Activated B cell treated with CpG ODN at 0.5 μM for 24 hours (primary cell): ENCODE data around the gene ITM2C. TPM values are rescaled to one million over a fixed set of nuclear protein-coding genes. Genes with fewer than 3 reads are reported as not detected.

Experiments
- ATAC-seq: fragments of 200-7000 bp; cut with Tn5 transposase; one replicate; pipeline ENCODE4 v1.10.0; 2021; ENCODE audit warnings: low read depth, mild to moderate bottlenecking, moderate library complexity
- CTCF ChIA-PET: fragments of 350-600 bp; sonication (Branson Sonifier 250); formaldehyde crosslinking; loops from one replicate; lab custom pipeline; 2021; ENCODE audit warnings: antibody characterized with exemption; lab: Charles Lee
- POLR2A ChIA-PET: fragments of 350-600 bp; sonication (Branson Sonifier 250); formaldehyde crosslinking; loops from one replicate; lab custom pipeline; 2021; ENCODE audit warnings: antibody characterized with exemption; lab: Charles Lee
- DNase-seq: peaks from one replicate; pipeline ENCODE4 v3.0.0; 2022
- H3K27ac Mint-ChIP-seq: one replicate; pipeline ENCODE4 v1.8.0; 2020; ENCODE audit warnings: mixed read lengths
- H3K27me3 Mint-ChIP-seq: one replicate; pipeline ENCODE4 v1.8.0; 2021; ENCODE audit warnings: mixed read lengths
- H3K36me3 Mint-ChIP-seq: one replicate; pipeline ENCODE4 v1.8.0; 2021; ENCODE audit warnings: low read depth, mixed read lengths
- H3K4me1 Mint-ChIP-seq: one replicate; pipeline ENCODE4 v1.8.0; 2021; ENCODE audit warnings: mixed read lengths
- H3K4me3 Mint-ChIP-seq: one replicate; pipeline ENCODE4 v1.8.0; 2020; ENCODE audit warnings: mild to moderate bottlenecking, mixed read lengths
- H3K9me3 Mint-ChIP-seq: one replicate; pipeline ENCODE4 v1.8.0; 2020; ENCODE audit warnings: mixed read lengths
- intact Hi-C: fragments of 100-400 bp; cut with micrococcal nuclease; formaldehyde crosslinking; loops from one replicate; pipeline ENCODE4 v1.15.1; 2024
- total RNA-seq: library from RNA; stranded (reverse); gene quantifications from 2 replicates; pipeline ENCODE4 v1.2.3, GENCODE V29; 2022
- TF ChIP-seq, protein P1 (sequence below): fragments of 200-600 bp; IDR thresholded peaks from one replicate; pipeline ENCODE4 v1.8.0; 2022; ENCODE audit warnings: antibody characterized with exemption, mild to moderate bottlenecking

ITM2C gene
- total RNA-seq, 1 donor from 2014 or later = 102 TPM

DNA sequence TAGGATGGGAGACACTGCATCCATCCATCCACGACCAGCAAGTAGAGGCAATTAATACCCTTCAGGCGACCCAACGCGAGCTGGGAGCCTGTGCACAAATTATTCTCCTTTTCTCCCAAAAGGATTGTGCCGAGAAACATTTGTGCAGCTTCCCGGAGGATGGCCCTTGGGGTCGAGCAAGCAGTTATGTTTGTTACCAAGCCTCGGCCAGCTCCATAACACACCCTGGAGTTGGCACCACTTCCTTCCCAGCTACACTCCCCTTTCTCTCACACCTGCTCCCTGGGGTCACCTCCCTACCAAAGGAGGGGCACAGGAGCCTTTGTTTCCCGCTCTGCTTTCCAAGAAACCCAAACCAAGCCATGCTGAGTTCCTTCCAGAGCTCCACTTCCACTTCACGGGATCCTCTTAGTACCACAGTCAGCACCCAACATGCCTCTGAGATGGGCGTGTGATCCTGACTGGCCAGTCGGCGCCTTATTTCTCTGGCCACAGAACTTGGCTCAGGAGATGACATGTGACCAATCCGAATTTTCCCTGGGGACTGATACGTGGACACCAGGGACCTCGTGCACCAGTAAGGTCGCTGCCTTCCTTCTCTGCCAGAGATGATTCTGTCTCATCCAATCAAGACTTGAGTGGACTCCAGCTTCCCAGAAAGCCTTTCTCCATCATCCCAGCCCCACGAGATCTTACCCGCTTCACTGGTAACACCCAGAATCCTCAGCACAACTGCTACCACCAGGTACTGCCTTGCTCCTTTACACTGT lies 31.8 kb downstream of the ITM2C start:
- no peak for ATAC-seq
- DNase-seq = no peak
- Mint-ChIP-seq H3K36me3 (no peaks in the 10 kb centered on the region), H3K4me1 (peaks cover 41% of the 10 kb centered on the region), H3K27me3 (no peaks in the 10 kb centered on the region), H3K9me3 (no peaks in the 10 kb centered on the region), H3K4me3 (no peak overlapping the region), H3K27ac (no peak overlapping the region)
- ChIA-PET POLR2A (interaction anchor here (1.5 kb wide), 1 partner anchor 32 kb away, joined by 4 read pairs; the partner anchor contains the start of gene ITM2C), CTCF (interaction anchor here (0.7 to 9.8 kb wide), 2 partner anchors 16 to 89 kb away, joined by 3 to 97 read pairs; no protein-coding TSS in a partner anchor)
- intact Hi-C loops = no loop called here
- TF ChIP-seq, protein P1, sequence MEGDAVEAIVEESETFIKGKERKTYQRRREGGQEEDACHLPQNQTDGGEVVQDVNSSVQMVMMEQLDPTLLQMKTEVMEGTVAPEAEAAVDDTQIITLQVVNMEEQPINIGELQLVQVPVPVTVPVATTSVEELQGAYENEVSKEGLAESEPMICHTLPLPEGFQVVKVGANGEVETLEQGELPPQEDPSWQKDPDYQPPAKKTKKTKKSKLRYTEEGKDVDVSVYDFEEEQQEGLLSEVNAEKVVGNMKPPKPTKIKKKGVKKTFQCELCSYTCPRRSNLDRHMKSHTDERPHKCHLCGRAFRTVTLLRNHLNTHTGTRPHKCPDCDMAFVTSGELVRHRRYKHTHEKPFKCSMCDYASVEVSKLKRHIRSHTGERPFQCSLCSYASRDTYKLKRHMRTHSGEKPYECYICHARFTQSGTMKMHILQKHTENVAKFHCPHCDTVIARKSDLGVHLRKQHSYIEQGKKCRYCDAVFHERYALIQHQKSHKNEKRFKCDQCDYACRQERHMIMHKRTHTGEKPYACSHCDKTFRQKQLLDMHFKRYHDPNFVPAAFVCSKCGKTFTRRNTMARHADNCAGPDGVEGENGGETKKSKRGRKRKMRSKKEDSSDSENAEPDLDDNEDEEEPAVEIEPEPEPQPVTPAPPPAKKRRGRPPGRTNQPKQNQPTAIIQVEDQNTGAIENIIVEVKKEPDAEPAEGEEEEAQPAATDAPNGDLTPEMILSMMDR = no peak

DNA sequence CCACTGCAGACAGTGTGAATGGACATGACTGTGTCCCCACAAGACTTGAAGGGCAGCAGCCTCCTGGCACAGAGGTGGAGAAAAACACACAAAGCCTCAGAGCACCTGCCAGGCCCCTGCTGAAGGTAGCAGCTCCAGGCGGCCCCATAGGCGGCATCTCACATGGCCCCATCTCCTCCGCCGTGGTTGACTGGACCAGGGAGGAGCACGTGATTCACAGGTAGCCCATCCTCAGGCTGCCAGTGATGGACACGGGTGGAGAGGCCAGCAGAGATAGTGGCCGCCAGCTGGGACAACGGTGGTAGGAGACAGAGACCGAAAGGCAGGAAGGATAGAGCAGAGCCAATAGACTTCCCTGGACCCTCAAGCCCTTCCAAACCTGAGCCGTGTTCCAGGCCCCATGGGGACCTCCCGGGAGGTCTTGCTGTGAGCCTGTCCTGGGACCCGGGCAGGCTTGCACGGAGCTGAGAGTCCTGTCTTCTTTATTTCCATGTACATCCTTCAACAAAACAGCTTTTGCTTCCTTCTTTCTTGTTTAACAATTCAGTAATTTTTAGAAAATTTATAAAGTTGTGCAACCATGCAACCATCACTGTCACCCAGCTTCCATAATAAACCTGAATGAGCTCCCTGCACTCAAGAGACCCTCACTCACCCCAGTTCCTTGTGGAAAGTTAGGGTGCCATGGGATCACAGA lies 33.4 kb downstream of the ITM2C start:
- intact Hi-C loops = no loop called here
- no peak overlapping the region for H3K4me3 Mint-ChIP-seq
- peaks cover 42% of the 10 kb centered on the region for H3K4me1 Mint-ChIP-seq
- H3K27me3 Mint-ChIP-seq = no peaks in the 10 kb centered on the region
- no peak for ATAC-seq
- ChIA-PET POLR2A (interaction anchor here (1.3 kb wide), 1 partner anchor 20 kb away, joined by 4 read pairs; no protein-coding TSS in a partner anchor), CTCF (interaction anchor here (1.2 to 9.8 kb wide), 2 partner anchors 87 to 155 kb away, joined by 3 to 97 read pairs; no protein-coding TSS in a partner anchor)
- no peak overlapping the region for H3K27ac Mint-ChIP-seq
- TF ChIP-seq, protein P1 = no peak
- DNase-seq = peak; percentile 9
- H3K36me3 Mint-ChIP-seq = no peaks in the 10 kb centered on the region
- H3K9me3 Mint-ChIP-seq = no peaks in the 10 kb centered on the region

DNA sequence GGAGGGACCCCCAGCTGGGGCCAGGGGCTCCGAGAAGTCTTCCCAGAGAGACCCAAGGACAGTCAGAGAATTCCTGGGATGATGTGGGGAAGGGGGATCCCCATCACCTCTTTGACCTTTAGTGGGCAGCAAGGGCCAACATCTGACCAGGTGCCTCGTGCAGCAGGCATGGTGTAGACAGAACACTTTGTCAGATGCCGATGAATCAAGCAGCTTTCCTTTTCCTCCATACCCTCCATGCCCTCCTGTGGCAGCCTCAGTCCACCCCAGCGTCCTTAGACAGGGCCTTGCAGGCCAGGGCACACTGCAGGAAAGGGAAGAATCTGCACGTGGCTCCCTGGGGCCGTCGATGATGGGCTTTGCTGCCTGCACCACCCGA lies 34.0 kb downstream of the ITM2C start:
- intact Hi-C loops = no loop called here
- TF ChIP-seq, protein P1 = no peak
- POLR2A ChIA-PET = no interaction called here
- H3K36me3 Mint-ChIP-seq = no peaks in the 10 kb centered on the region
- H3K4me1 Mint-ChIP-seq = peaks cover 37% of the 10 kb centered on the region
- H3K27me3 Mint-ChIP-seq = no peaks in the 10 kb centered on the region
- CTCF ChIA-PET = interaction anchor here (9.8 kb wide), 1 partner anchor 87 kb away, joined by 97 read pairs; no protein-coding TSS in a partner anchor
- DNase-seq (no peak), ATAC-seq (no peak)
- no peaks in the 10 kb centered on the region for H3K9me3 Mint-ChIP-seq
- H3K27ac Mint-ChIP-seq = no peak overlapping the region
- no peak overlapping the region for H3K4me3 Mint-ChIP-seq

DNA sequence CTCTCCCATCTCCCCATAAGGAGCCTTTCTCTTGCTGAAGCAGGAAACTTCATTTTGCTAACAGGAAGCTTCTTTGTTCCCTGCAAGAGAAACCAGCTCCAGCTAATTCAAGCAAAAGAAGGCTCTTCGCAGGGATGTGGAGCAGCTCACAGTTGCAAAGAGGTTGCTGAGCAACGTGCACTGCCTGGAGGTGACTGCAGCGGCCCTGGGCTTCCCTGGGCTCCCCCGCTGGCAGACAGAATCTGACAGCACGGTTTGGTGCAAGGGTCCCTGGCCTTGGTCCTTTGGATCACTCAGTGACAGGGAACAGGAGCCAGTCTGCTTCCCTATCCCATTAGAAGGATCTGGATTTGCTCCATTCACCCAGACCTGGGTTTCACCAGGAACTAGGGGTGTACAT lies 34.5 kb downstream of the ITM2C start:
- ChIA-PET CTCF (interaction anchor here (9.8 kb wide), 1 partner anchor 86 kb away, joined by 97 read pairs; no protein-coding TSS in a partner anchor), POLR2A (no interaction called here)
- intact Hi-C loops = no loop called here
- peak; percentile 7 for DNase-seq
- Mint-ChIP-seq H3K27ac (no peak overlapping the region), H3K27me3 (no peaks in the 10 kb centered on the region), H3K9me3 (no peaks in the 10 kb centered on the region), H3K36me3 (no peaks in the 10 kb centered on the region), H3K4me1 (peaks cover 32% of the 10 kb centered on the region), H3K4me3 (no peak overlapping the region)
- TF ChIP-seq, protein P1 = no peak
- no peak for ATAC-seq

DNA sequence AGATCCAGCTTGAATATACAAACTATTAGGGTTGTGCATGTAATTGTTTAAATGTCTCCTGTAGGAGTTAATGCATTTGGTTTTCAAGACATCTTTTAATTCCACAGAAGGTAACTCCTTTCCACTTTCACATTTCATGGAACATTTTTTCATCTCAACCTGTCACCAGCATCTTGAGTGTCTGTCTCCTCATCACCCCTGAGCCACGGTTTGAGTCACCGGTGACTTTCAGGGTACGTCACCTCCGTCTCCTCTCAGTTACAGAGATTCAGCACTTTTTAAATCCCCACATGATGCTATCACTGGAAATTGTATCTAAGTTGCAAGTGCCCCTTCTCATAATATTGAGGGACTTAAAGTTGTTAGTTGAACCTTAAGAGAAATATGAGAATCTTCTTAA lies 35.0 kb downstream of the ITM2C start:
- Mint-ChIP-seq H3K27me3 (no peaks in the 10 kb centered on the region), H3K36me3 (no peaks in the 10 kb centered on the region), H3K4me1 (peaks cover 27% of the 10 kb centered on the region), H3K9me3 (no peaks in the 10 kb centered on the region), H3K4me3 (no peak overlapping the region), H3K27ac (no peak overlapping the region)
- intact Hi-C loops = loop anchor here (5.0 kb wide), 1 partner anchor 43 kb away; no protein-coding TSS in a partner anchor
- ATAC-seq (no peak), DNase-seq (no peak)
- TF ChIP-seq, protein P1 = no peak
- ChIA-PET CTCF (interaction anchor here (9.8 kb wide), 1 partner anchor 85 kb away, joined by 97 read pairs; no protein-coding TSS in a partner anchor), POLR2A (interaction anchor here (0.6 kb wide), 1 partner anchor 26 kb away, joined by 4 read pairs; no protein-coding TSS in a partner anchor)
